Measurements from ENCODE around the gene SOST. TPM values are rescaled to one million over a fixed set of nuclear protein-coding genes. Genes with fewer than 3 reads are reported as not detected.

The SOST gene
- total RNA-seq, 8 experiments from 2014 or later, result 0.08 to 0.24 (median 0.11) TPM; not detected in 3

GRCh38 chr17:43787728-43788127 lies 29.1 kb upstream of the SOST start:
- ATAC-seq (replicated peaks in 6 of 8), result peak in 4 of 8 experiments; percentile 25 to 92 (median 90)
- 0 to 100% (median 0%) methylated on average over 1 to 2 of the region's 2 CpGs; no CpG with 5 or more reads in 3 of the 10 experiments for WGBS, 10 experiments
- in situ Hi-C loops (cut with MboI; ENCODE audit: low pct_unique_long_range_greater_than_20kb in 2 of 9, low sequenced_read_pairs in 9 of 9, unreplicated experiment in 9 of 9), result no loop called here
- H3K4me3 ChIP-seq, result no peak overlapping the region
- H3K4me1 ChIP-seq (replicated peaks in 1 of 2), result peaks cover 17 to 19% of the 10 kb centered on the region in 2 donors
- H3K27ac ChIP-seq, result no peak overlapping the region

- peak in 6 of 8 experiments; percentile 8 to 83 (median 77) for ATAC-seq (replicated peaks in 6 of 8)
- WGBS, 10 experiments, result 11 to 73% (median 51%) methylated on average over 2 to 5 of the region's 5 CpGs
- in situ Hi-C loops (cut with MboI; ENCODE audit: low pct_unique_long_range_greater_than_20kb in 2 of 9, low sequenced_read_pairs in 9 of 9, unreplicated experiment in 9 of 9), result no loop called here
Observed at GRCh38 chr17:43784628-43785101, 26.1 kb upstream of the SOST start.

GRCh38 chr17:43784068-43784467 lies 25.5 kb upstream of the SOST start:
- ATAC-seq (replicated peaks in 6 of 8), result peak in 1 of 8 experiments; percentile 12
- in situ Hi-C loops (cut with MboI; ENCODE audit: low pct_unique_long_range_greater_than_20kb in 2 of 9, low sequenced_read_pairs in 9 of 9, unreplicated experiment in 9 of 9), result no loop called here
- WGBS, 10 experiments, result 0 to 73% (median 62%) methylated on average over 1 to 2 of the region's 2 CpGs

More at GRCh38 chr17:43784628-43785101, 26.1 kb upstream of the SOST start:
- Histone ChIP-seq H3K4me1 (replicated peaks in 1 of 2) (peaks cover 7 to 16% of the 10 kb centered on the region in 2 donors), H3K4me3 (no peak overlapping the region), H3K27ac (no peak overlapping the region)

GRCh38 chr17:43782913-43783680 lies 24.5 kb upstream of the SOST start:
- ATAC-seq (replicated peaks in 6 of 8), result no peak
- H3K4me1 ChIP-seq (replicated peaks in 1 of 2), result peaks cover 7 to 19% of the 10 kb centered on the region in 2 donors
- H3K27ac ChIP-seq, result no peak overlapping the region
- in situ Hi-C loops (cut with MboI; ENCODE audit: low pct_unique_long_range_greater_than_20kb in 2 of 9, low sequenced_read_pairs in 9 of 9, unreplicated experiment in 9 of 9), result no loop called here
- H3K4me3 ChIP-seq, result no peak overlapping the region
- 78 to 100% (median 88%) methylated on average over 2 to 11 of the region's 15 CpGs; no CpG with 5 or more reads in 1 of the 10 experiments for WGBS, 10 experiments

More at GRCh38 chr17:43784068-43784467, 25.5 kb upstream of the SOST start:
- Histone ChIP-seq H3K4me3 (no peak overlapping the region), H3K27ac (no peak overlapping the region), H3K4me1 (replicated peaks in 1 of 2) (peaks cover 7 to 19% of the 10 kb centered on the region in 2 donors)

DNA sequence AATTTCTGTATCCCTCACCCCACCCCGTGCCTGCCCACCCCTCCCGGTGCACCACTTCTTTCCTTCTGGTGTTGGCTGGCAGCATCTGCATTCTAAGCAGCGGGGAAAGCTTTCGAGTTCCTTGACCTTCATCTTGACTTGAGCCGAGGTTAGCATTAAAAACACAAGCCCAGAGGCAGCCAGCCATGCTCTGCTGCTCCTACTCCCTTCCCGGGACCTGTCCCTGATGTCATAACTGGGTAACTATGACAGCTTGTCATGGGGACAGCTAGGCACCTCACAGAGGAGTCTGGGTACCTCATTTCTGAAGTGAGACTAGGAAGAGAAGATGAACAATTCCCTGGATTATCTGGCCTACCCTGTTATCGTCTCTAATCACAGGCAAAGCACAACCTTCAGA lies 21.5 kb upstream of the SOST start, which contains the start of gene CFAP97D1:
Gene CFAP97D1, plus strand, starts transcription at position 301 of the 400 bp plus-strand sequence. Its CDS starts 28 bp downstream, at position 329.
- peak within 1 kb of the TSS in 1 of 2 donors; percentile 95 for H3K27ac ChIP-seq

DNA sequence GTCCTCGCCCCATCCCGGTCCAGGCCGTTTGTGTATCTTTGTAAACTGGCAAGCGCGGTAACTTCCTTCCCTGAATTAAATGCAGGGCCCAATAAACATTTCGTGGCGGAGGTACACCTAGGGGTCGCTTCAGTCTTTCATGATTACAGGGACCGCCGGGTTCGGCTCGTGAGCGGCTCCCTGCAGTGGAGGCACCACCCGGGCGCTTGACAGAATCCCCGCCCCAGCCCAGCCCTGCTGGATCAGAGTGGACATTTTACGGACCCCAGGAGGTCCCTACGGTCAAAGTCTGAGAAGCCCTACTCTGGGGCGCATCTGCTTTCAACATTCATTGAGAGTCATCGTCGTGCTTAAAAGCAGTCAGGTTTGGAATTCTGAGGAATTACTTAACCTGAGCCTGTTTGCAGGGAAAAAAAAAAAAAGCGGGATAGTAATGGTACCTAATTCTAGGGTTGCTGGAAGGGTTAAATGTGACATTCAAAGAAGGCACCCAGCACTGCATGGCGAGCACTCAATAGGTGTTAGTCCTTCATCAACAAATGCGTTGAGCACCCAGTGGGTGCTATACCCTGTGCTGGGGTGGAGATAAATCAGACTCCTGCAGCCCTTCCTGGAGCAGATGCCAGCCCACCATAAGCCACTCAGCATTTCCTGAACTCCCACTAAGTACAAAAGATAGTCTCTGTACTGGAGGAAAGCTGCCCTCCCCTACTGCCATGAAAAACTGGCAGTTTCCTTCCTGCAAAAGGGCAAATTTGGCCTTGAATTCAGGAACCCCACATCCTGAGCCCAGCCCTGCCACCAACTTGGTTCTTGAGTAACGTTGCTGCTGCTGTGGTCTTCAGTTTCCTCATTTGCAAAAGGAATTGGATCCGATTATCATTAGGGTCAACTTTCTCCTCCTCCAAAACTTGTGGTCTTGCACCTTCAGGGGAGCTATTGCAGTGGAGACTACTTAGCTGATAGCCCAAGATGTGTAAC lies 20.8 kb upstream of the SOST start:
- 0 to 60% (median 16%) methylated on average over 1 to 12 of the region's 26 CpGs; no CpG with 5 or more reads in 3 of the 10 experiments for WGBS, 10 experiments

More for the DNA sequence above, 21.5 kb upstream of the SOST start, which contains the start of gene CFAP97D1:
- no peak for ATAC-seq (replicated peaks in 6 of 8)
- in situ Hi-C loops (cut with MboI; ENCODE audit: low pct_unique_long_range_greater_than_20kb in 2 of 9, low sequenced_read_pairs in 9 of 9, unreplicated experiment in 9 of 9), result no loop called here
- peaks cover 11 to 24% of the 10 kb centered on the region in 2 donors for H3K4me1 ChIP-seq (replicated peaks in 1 of 2)
- WGBS, 10 experiments, result 65 to 100% (median 89%) methylated on average over 1 to 5 of the region's 7 CpGs; no CpG with 5 or more reads in 4 of the 10 experiments
- H3K4me3 ChIP-seq, result peak within 1 kb of the TSS; percentile 68 to 85 (median 76)

GRCh38 chr17:43778337-43779144 lies 19.9 kb upstream of the SOST start, which contains the start of gene DUSP3:
Gene DUSP3, minus strand, starts transcription at chr17:43778977. Its CDS starts 53 bp downstream, at chr17:43778924.
- H3K4me3 ChIP-seq, result peak within 1 kb of the TSS; percentile 68 to 85 (median 76)
- H3K27ac ChIP-seq, result peak within 1 kb of the TSS; percentile 93 to 95
- in situ Hi-C loops (cut with MboI; ENCODE audit: low pct_unique_long_range_greater_than_20kb in 2 of 9, low sequenced_read_pairs in 9 of 9, unreplicated experiment in 9 of 9), result no loop called here
- peaks cover 3 to 9% of the 10 kb centered on the region in 2 donors for H3K4me1 ChIP-seq (replicated peaks in 1 of 2)
- WGBS, 10 experiments, result 0% methylated on average over 4 of the region's 100 CpGs; no CpG with 5 or more reads in 9 of the 10 experiments
- peak; percentile 81 to 89 (median 86) for ATAC-seq (replicated peaks in 6 of 8)

More for the DNA sequence above, 20.8 kb upstream of the SOST start:
- peaks cover 6 to 17% of the 10 kb centered on the region in 2 donors for H3K4me1 ChIP-seq (replicated peaks in 1 of 2)
- ATAC-seq (replicated peaks in 6 of 8), result peak; percentile 1 to 62 (median 48)
- in situ Hi-C loops (cut with MboI; ENCODE audit: low pct_unique_long_range_greater_than_20kb in 2 of 9, low sequenced_read_pairs in 9 of 9, unreplicated experiment in 9 of 9), result no loop called here
- peak overlapping the region; percentile 93 to 95 for H3K27ac ChIP-seq
- peak overlapping the region; percentile 68 to 85 (median 76) for H3K4me3 ChIP-seq

DNA sequence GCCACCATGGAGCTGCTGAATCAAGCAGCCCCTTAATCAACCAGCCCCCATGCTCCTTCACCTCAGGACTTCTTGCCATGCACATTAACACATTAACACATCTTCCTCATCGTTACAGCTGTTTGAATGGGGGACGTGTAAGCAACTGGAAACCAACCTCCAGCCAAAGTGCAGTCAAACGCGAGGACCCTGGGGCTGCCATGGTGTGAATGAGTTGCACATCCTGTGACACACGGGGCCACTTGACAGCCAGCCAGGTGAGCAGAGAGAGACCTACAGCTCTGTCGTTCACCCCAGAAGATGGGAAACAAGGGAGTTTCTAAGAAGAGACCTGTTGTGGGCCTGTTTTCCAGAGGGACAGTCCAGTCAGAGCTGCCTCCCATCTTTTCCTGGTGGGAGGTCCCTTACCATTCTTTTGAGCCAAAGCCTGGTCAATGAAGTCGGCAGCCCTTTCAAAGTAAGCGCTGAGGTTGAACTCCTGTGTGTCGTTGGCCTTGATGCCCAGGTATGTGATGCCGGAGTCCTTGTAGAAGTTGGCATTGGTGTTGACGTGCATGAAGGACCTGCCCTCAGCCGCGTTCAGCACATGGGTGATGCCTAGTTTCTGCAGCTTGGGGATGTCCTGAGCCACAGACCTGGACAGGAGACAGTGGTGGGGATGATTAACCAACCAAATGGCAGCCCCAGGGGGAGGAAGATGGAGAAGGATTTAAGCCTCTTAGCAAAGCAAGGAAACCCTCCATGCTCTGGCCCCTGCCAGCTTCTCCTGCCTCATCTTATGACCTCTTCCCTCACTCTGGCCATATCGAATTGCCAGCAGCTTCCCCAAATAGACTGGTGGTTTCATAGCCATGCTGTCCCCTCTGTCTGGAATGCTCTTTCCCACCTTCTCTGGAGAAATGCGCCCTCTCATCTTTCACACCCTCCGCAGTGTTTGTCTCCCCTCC lies 16.0 kb upstream of the SOST start:
- H3K4me3 ChIP-seq, result no peak overlapping the region
- ATAC-seq (replicated peaks in 6 of 8), result no peak
- H3K4me1 ChIP-seq (replicated peaks in 1 of 2), result peaks cover 3 to 6% of the 10 kb centered on the region in 2 donors
- H3K27ac ChIP-seq, result no peak overlapping the region
- in situ Hi-C loops (cut with MboI; ENCODE audit: low pct_unique_long_range_greater_than_20kb in 2 of 9, low sequenced_read_pairs in 9 of 9, unreplicated experiment in 9 of 9), result no loop called here
- 90 to 100% (median 100%) methylated on average over 2 to 11 of the region's 16 CpGs; no CpG with 5 or more reads in 3 of the 10 experiments for WGBS, 10 experiments

DNA sequence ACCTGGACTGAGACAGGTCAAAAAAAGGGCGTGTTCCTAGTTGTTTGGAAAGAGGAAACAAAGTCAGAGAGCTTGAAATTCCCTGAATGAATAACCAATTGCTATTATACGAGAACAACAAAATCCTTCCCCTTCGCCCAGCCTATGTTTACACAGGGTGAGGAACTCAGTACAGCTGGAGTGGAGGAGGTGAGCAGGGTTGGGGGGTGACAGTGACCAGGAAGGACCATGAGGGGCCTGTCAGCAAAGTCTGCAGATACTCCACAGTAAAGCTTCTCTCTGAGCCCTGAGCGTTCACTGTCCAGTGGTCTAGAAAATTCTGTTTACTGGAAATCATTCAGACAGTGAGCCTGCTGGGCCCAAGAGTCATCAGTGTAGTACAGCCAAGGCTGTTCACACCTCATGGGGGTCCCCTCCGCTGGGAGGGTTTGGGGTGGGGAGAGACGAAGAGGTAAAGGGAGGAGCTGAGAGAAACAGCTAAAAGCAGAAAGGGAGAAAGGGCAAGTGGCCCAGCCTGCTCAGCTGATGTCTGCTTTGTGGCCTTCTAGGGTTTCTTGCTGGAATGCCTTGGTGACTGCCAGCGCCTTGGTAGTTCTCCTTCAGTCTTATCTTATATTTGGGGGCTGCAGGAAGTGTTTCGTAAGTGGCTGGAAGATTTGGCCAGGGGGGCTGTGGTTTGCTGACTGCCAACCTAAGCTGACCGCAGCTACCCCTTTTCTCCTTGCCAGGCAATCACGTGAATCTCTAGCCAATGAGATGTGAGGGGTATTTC lies 14.5 kb upstream of the SOST start:
- in situ Hi-C loops (cut with MboI; ENCODE audit: low pct_unique_long_range_greater_than_20kb in 2 of 9, low sequenced_read_pairs in 9 of 9, unreplicated experiment in 9 of 9), result no loop called here
- Histone ChIP-seq H3K27ac (no peak overlapping the region), H3K4me3 (no peak overlapping the region), H3K4me1 (replicated peaks in 1 of 2) (peaks cover 3 to 5% of the 10 kb centered on the region in 2 donors)
- 77 to 100% (median 90%) methylated on average over 1 to 5 of the region's 10 CpGs; no CpG with 5 or more reads in 1 of the 10 experiments for WGBS, 10 experiments
- ATAC-seq (replicated peaks in 6 of 8), result no peak

DNA sequence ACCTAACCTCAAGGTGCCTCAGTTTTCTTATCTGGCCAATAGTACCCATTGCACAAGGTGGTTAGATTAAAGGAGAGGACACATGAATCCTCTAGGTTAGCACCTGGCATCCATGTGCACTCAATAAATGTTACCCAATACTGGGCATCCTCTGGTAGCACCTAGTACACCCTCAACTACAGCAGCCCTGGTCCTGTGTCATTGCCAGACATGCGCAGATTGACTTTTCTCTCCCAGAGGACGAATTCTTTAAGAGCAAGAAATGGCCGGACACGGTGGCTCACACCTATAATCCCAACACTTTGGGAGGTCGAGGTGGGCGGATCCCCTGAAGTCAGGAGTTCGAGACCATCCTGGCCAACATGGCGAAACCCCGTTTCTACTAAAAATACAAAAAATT lies 12.9 kb upstream of the SOST start:
- 20 to 100% (median 92%) methylated on average over 1 to 9 of the region's 9 CpGs; no CpG with 5 or more reads in 3 of the 10 experiments for WGBS, 10 experiments
- Histone ChIP-seq H3K4me1 (replicated peaks in 1 of 2) (no peaks in the 10 kb centered on the region), H3K27ac (no peak overlapping the region), H3K4me3 (no peak overlapping the region)
- in situ Hi-C loops (cut with MboI; ENCODE audit: low pct_unique_long_range_greater_than_20kb in 2 of 9, low sequenced_read_pairs in 9 of 9, unreplicated experiment in 9 of 9), result no loop called here
- no peak for ATAC-seq (replicated peaks in 6 of 8)

Data from motor neuron (in vitro differentiated cells).